SK-N-SH (cell line): ENCODE results near the gene HOMER1. TPM values are rescaled to one million over a fixed set of nuclear protein-coding genes. Genes with fewer than 3 reads are reported as not detected.

Experiments used
- CTCF ChIA-PET: fragments of 300-600, 350-600 bp; formaldehyde crosslinking; extraction: SDS; loops from one replicate; lab custom pipeline; 2021; lab: Yijun Ruan, JAX
- POLR2A ChIA-PET: fragments of 350-600 bp; sonication (Branson Sonifier 250); formaldehyde crosslinking; extraction: SDS; loops from one replicate; lab custom pipeline; 2020; ENCODE audit warnings: antibody characterized with exemption, inconsistent platforms; lab: Yijun Ruan, JAX
- DNase-seq: peaks from one replicate; pipeline ENCODE4 v3.0.0; 2012
- H2AFZ ChIP-seq: fragments of 200-600 bp; sonication (generic); 2 replicates; pipeline ENCODE4 v1.8.1; 2016; ENCODE audit warnings: antibody characterized with exemption, mild to moderate bottlenecking, low read depth
- H3F3A ChIP-seq: fragments of 200-600 bp; sonication (generic); replicated peaks from 2 replicates; pipeline ENCODE3; 2016; ENCODE audit warnings: antibody characterized with exemption, mild to moderate bottlenecking; ENCODE audit not compliant: insufficient read depth
- H3K27ac ChIP-seq, 2 experiments: fragments of 200-500 bp in 1 of 2; fragments of 200-600 bp in 1 of 2; sonication (Bioruptor generic) in 1 of 2; sonication (generic), shearing (Covaris generic) in 1 of 2; 2 replicates each; pipeline versions ENCODE4 v1.5.1 to v1.6.1; 2014 to 2016; ENCODE audit warnings: low read depth in 2 of 2, inconsistent platforms in 1 of 2, low read length in 1 of 2, mild to moderate bottlenecking in 1 of 2, mixed read lengths in 1 of 2
- H3K27me3 ChIP-seq: fragments of 200-600 bp; sonication (generic), shearing (Covaris generic); 2 replicates; pipeline ENCODE4 v1.6.1; 2016; ENCODE audit warnings: mixed run types; ENCODE audit not compliant: insufficient read depth
- H3K36me3 ChIP-seq, 2 experiments: fragments of 200-500 bp in 1 of 2; fragments of 200-600 bp in 1 of 2; sonication (Bioruptor generic) in 1 of 2; sonication (generic) in 1 of 2; replicated peaks in 1 of 2; 2 replicates each; pipeline versions ENCODE3 to v1.5.1; 2014 to 2016; ENCODE audit warnings: low read length in 1 of 2, mild to moderate bottlenecking in 1 of 2; ENCODE audit not compliant: insufficient read depth in 2 of 2, control insufficient read depth in 1 of 2
- H3K4me1 ChIP-seq, 2 experiments: fragments of 200-500 bp in 1 of 2; fragments of 200-600 bp in 1 of 2; sonication (Bioruptor generic) in 1 of 2; sonication (generic), shearing (Covaris generic) in 1 of 2; 2 replicates each; pipeline versions ENCODE4 v1.5.1 to v1.6.1; 2014 to 2016; ENCODE audit warnings: low read depth in 1 of 2, low read length in 1 of 2, mixed run types in 1 of 2; ENCODE audit not compliant: insufficient read depth in 2 of 2, control insufficient read depth in 1 of 2
- H3K4me2 ChIP-seq: fragments of 200-600 bp; sonication (generic), shearing (Covaris generic); 2 replicates; pipeline ENCODE4 v1.6.1; 2017; ENCODE audit warnings: mixed run types
- H3K4me3 ChIP-seq, 2 experiments: fragments of 200-500 bp in 1 of 2; fragments of 200-600 bp in 1 of 2; sonication (Bioruptor generic) in 1 of 2; sonication (generic), shearing (Covaris generic) in 1 of 2; 2 replicates each; pipeline versions ENCODE4 v1.5.1 to v1.8.1; 2014 to 2016; ENCODE audit warnings: low read depth in 2 of 2, inconsistent platforms in 1 of 2, low read length in 1 of 2, mild to moderate bottlenecking in 1 of 2, mixed read lengths in 1 of 2, moderate library complexity in 1 of 2
- H3K79me2 ChIP-seq: fragments of 200-600 bp; sonication (generic); 2 replicates; pipeline ENCODE4 v1.8.1; 2017; ENCODE audit warnings: mild to moderate bottlenecking; ENCODE audit not compliant: insufficient read depth
- H3K9ac ChIP-seq: fragments of 200-600 bp; sonication (generic); 2 replicates; pipeline ENCODE4 v1.6.1; 2017; ENCODE audit warnings: mixed run types
- H3K9me2 ChIP-seq: fragments of 200-600 bp; sonication (generic); 2 replicates; pipeline ENCODE4 v1.6.1; 2017; ENCODE audit warnings: mixed run types
- H3K9me3 ChIP-seq: fragments of 200-600 bp; sonication (generic); 2 replicates; pipeline ENCODE4 v1.6.1; 2017; ENCODE audit warnings: mixed run types, mild to moderate bottlenecking, moderate library complexity
- H4K20me1 ChIP-seq: fragments of 200-600 bp; sonication (generic); 2 replicates; pipeline ENCODE4 v1.6.1; 2017; ENCODE audit warnings: mild to moderate bottlenecking, mixed run types; ENCODE audit not compliant: insufficient read depth
- CHD2 ChIP-seq: fragments of 150-350 bp; IDR thresholded peaks from 2 replicates; pipeline ENCODE4 v1.6.1; 2018; ENCODE audit warnings: low read length; ENCODE audit not compliant: partially characterized antibody
- FOSL2 ChIP-seq: IDR thresholded peaks from 2 replicates; pipeline ENCODE4 v1.4.0; 2012; ENCODE audit warnings: low read depth, mild to moderate bottlenecking, moderate library complexity, borderline replicate concordance
- FOXM1 ChIP-seq: IDR thresholded peaks from 2 replicates; pipeline ENCODE4 v1.4.0; 2012; ENCODE audit warnings: low read depth, mild to moderate bottlenecking
- GABPA ChIP-seq: IDR thresholded peaks from 2 replicates; pipeline ENCODE4 v1.4.0; 2012; ENCODE audit warnings: low read depth, mild to moderate bottlenecking
- GATA2 ChIP-seq: sonication (generic); formaldehyde crosslinking; IDR thresholded peaks from 2 replicates; pipeline ENCODE4 v1.5.0; 2020; ENCODE audit warnings: mild to moderate bottlenecking, missing genetic modification reagents
- JUND ChIP-seq: IDR thresholded peaks from 2 replicates; pipeline ENCODE4 v1.4.0; 2012
- MEF2A ChIP-seq: IDR thresholded peaks from 2 replicates; pipeline ENCODE4 v1.4.0; 2012; ENCODE audit warnings: low read depth, borderline replicate concordance
- MXI1 ChIP-seq: IDR thresholded peaks from 2 replicates; pipeline ENCODE4 v1.6.1; 2012; ENCODE audit warnings: mild to moderate bottlenecking, low read depth, low read length, improper control_type of control experiment
- POLR2AphosphoS5 ChIP-seq: IDR thresholded peaks from 2 replicates; pipeline ENCODE4 v1.6.1; 2012; ENCODE audit warnings: low read depth, low read length
- RAD21 ChIP-seq: IDR thresholded peaks from 2 replicates; pipeline ENCODE4 v1.6.1; 2012; ENCODE audit warnings: mild to moderate bottlenecking, low read length
- RCOR1 ChIP-seq: fragments of 150-350 bp; IDR thresholded peaks from 2 replicates; pipeline ENCODE4 v1.6.1; 2017; ENCODE audit warnings: antibody characterized with exemption, low read length
- RFX5 ChIP-seq: IDR thresholded peaks from 2 replicates; pipeline ENCODE4 v1.6.1; 2012; ENCODE audit warnings: mild to moderate bottlenecking, improper control_type of control experiment, low read length
- TCF12 ChIP-seq: IDR thresholded peaks from 2 replicates; pipeline ENCODE4 v1.4.0; 2012
- TEAD4 ChIP-seq: IDR thresholded peaks from 2 replicates; pipeline ENCODE4 v1.4.0; 2012; ENCODE audit warnings: mild to moderate bottlenecking, borderline replicate concordance; ENCODE audit not compliant: insufficient read depth
- YY1 ChIP-seq: IDR thresholded peaks from 2 replicates; pipeline ENCODE4 v1.4.0; 2012; ENCODE audit warnings: low read depth, mild to moderate bottlenecking
- WGBS: methylation state at CpG from one replicate; pipeline ENCODE4 v1.1.6; 2017; ENCODE audit warnings: low lambda C conversion rate; 5-methylcytosine and 5-hydroxymethylcytosine counted together
- polyA plus RNA-seq, 3 experiments: library from polyadenylated mRNA; depleted of rRNA; stranded (reverse); fragments of >200 nt; gene quantifications; 2 replicates each; pipeline ENCODE4 v1.2.3, GENCODE V29; 2012
- TF ChIP-seq, protein P1 (sequence below): IDR thresholded peaks from 2 replicates; pipeline ENCODE4 v1.6.1; 2012; ENCODE audit warnings: mild to moderate bottlenecking, low read depth, low read length, moderate library complexity
- TF ChIP-seq, protein P2 (sequence below): IDR thresholded peaks from 2 replicates; pipeline ENCODE4 v1.4.0; 2012; ENCODE audit warnings: low read depth, borderline replicate concordance
- TF ChIP-seq, protein P3 (sequence below): fragments of 200-600 bp; sonication (generic); IDR thresholded peaks from 2 replicates; pipeline ENCODE4 v1.6.1; 2017; ENCODE audit warnings: antibody characterized with exemption, mild to moderate bottlenecking, moderate library complexity
- TF ChIP-seq, protein P4 (sequence below): IDR thresholded peaks from 2 replicates; pipeline ENCODE4 v1.4.0; 2012; ENCODE audit warnings: low read depth
- TF ChIP-seq, protein P5 (sequence below): IDR thresholded peaks from 2 replicates; pipeline ENCODE4 v1.4.0; 2012; ENCODE audit warnings: low read depth, borderline replicate concordance

HOMER1 gene
- polyA plus RNA-seq, 1 of the 3 experiments (the other 2 are of a cell fraction): 2.2 TPM

DNA sequence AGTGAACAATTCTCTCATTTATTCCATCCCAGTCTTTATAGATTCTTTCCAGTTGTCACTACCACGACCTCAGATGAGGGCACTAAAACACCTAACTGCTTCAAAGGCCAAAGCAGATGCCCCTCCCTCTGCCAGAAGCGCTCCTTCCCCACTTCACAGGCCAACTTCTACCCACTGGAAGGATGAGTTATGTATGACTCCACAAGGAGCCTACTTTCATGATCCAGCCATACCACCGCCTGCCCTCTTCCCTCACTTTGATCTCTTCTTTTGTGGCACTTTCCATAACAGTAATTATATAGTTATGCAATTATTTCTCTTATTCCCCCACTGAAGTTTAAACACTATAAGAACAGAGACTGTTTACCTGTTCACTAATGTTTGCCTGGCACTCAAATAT is 93.7 kb downstream of the HOMER1 start:
- ChIA-PET POLR2A (no interaction called here), CTCF (interaction anchor here (0.6 to 0.8 kb wide), 2 partner anchors 44 to 1813 kb away, joined by 3 to 4 read pairs; no protein-coding TSS in a partner anchor)
- WGBS: 87% methylated on average over 3 of the region's 3 CpGs
- no peaks in the 10 kb centered on the region for H3K27me3 ChIP-seq
- H2AFZ ChIP-seq: no peak overlapping the region
- H3K4me1 ChIP-seq: peaks cover 0 to 23% of the 10 kb centered on the region in 2 experiments; a peak in 3 of 4 replicates
- H3K36me3 ChIP-seq: no peaks in the 10 kb centered on the region
- no peak for DNase-seq
- no peak for TF ChIP-seq POLR2AphosphoS5
- TF ChIP-seq, protein P1, sequence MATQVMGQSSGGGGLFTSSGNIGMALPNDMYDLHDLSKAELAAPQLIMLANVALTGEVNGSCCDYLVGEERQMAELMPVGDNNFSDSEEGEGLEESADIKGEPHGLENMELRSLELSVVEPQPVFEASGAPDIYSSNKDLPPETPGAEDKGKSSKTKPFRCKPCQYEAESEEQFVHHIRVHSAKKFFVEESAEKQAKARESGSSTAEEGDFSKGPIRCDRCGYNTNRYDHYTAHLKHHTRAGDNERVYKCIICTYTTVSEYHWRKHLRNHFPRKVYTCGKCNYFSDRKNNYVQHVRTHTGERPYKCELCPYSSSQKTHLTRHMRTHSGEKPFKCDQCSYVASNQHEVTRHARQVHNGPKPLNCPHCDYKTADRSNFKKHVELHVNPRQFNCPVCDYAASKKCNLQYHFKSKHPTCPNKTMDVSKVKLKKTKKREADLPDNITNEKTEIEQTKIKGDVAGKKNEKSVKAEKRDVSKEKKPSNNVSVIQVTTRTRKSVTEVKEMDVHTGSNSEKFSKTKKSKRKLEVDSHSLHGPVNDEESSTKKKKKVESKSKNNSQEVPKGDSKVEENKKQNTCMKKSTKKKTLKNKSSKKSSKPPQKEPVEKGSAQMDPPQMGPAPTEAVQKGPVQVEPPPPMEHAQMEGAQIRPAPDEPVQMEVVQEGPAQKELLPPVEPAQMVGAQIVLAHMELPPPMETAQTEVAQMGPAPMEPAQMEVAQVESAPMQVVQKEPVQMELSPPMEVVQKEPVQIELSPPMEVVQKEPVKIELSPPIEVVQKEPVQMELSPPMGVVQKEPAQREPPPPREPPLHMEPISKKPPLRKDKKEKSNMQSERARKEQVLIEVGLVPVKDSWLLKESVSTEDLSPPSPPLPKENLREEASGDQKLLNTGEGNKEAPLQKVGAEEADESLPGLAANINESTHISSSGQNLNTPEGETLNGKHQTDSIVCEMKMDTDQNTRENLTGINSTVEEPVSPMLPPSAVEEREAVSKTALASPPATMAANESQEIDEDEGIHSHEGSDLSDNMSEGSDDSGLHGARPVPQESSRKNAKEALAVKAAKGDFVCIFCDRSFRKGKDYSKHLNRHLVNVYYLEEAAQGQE: no peak
- TF ChIP-seq, protein P2, sequence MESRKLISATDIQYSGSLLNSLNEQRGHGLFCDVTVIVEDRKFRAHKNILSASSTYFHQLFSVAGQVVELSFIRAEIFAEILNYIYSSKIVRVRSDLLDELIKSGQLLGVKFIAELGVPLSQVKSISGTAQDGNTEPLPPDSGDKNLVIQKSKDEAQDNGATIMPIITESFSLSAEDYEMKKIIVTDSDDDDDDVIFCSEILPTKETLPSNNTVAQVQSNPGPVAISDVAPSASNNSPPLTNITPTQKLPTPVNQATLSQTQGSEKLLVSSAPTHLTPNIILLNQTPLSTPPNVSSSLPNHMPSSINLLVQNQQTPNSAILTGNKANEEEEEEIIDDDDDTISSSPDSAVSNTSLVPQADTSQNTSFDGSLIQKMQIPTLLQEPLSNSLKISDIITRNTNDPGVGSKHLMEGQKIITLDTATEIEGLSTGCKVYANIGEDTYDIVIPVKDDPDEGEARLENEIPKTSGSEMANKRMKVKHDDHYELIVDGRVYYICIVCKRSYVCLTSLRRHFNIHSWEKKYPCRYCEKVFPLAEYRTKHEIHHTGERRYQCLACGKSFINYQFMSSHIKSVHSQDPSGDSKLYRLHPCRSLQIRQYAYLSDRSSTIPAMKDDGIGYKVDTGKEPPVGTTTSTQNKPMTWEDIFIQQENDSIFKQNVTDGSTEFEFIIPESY: no peak
- no peak for TF ChIP-seq FOSL2
- TF ChIP-seq, protein P3, sequence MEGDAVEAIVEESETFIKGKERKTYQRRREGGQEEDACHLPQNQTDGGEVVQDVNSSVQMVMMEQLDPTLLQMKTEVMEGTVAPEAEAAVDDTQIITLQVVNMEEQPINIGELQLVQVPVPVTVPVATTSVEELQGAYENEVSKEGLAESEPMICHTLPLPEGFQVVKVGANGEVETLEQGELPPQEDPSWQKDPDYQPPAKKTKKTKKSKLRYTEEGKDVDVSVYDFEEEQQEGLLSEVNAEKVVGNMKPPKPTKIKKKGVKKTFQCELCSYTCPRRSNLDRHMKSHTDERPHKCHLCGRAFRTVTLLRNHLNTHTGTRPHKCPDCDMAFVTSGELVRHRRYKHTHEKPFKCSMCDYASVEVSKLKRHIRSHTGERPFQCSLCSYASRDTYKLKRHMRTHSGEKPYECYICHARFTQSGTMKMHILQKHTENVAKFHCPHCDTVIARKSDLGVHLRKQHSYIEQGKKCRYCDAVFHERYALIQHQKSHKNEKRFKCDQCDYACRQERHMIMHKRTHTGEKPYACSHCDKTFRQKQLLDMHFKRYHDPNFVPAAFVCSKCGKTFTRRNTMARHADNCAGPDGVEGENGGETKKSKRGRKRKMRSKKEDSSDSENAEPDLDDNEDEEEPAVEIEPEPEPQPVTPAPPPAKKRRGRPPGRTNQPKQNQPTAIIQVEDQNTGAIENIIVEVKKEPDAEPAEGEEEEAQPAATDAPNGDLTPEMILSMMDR: no peak
- TF ChIP-seq, protein P4, sequence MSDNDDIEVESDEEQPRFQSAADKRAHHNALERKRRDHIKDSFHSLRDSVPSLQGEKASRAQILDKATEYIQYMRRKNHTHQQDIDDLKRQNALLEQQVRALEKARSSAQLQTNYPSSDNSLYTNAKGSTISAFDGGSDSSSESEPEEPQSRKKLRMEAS: no peak
- TF ChIP-seq JUND: no peak
- TF ChIP-seq CHD2: no peak
- TF ChIP-seq TEAD4: no peak
- TF ChIP-seq TCF12: no peak
- no peak for TF ChIP-seq FOXM1
- TF ChIP-seq GATA2 (CRISPR knock-in tag): no peak
- TF ChIP-seq RAD21: no peak
- no peak for TF ChIP-seq RCOR1
- TF ChIP-seq YY1: no peak
- no peak for TF ChIP-seq MXI1
- TF ChIP-seq RFX5: no peak
- no peak for TF ChIP-seq GABPA
- no peak for TF ChIP-seq MEF2A
- TF ChIP-seq, protein P5, sequence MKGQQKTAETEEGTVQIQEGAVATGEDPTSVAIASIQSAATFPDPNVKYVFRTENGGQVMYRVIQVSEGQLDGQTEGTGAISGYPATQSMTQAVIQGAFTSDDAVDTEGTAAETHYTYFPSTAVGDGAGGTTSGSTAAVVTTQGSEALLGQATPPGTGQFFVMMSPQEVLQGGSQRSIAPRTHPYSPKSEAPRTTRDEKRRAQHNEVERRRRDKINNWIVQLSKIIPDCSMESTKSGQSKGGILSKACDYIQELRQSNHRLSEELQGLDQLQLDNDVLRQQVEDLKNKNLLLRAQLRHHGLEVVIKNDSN: no peak
- TF ChIP-seq, all 33 proteins: peak for 0
- Histone ChIP-seq H3K4me2 (no peak overlapping the region), H3K4me3 (no peak overlapping the region), H3K9me3 (no peaks in the 10 kb centered on the region), H3F3A (peaks cover 4% of the 10 kb centered on the region), H3K9ac (no peak overlapping the region), H3K79me2 (no peaks in the 10 kb centered on the region), H3K27ac (no peak overlapping the region), H3K9me2 (no peaks in the 10 kb centered on the region), H4K20me1 (no peaks in the 10 kb centered on the region)
